Vein endothelial cell (primary cell): ENCODE results near the gene RNF212. TPM values are rescaled to one million over a fixed set of nuclear protein-coding genes. Genes with fewer than 3 reads are reported as not detected.

Experiments
- small RNA-seq: library from RNA; depleted of rRNA; stranded (forward); fragments of <200 nt; gene quantifications from one replicate; pipeline ENCODE3, GENCODE V24; 2012
- total RNA-seq: library from RNA; depleted of rRNA; stranded (reverse); fragments of >200 nt; gene quantifications from 2 replicates; pipeline ENCODE4 v1.2.3, GENCODE V29; 2012

RNF212 gene
- 0.48 and 5.9 TPM in 2 replicates for total RNA-seq

GRCh38 chr4:1113311-1114009 lies at the start of gene RNF212:
Gene RNF212 (minus strand): TSS chr4:1113564. CDS start chr4:1113464, 100 bp downstream.

Small RNA genes within 50 kb of the gene (small RNA-seq; reads per million reads assigned to genes)
- gene RF00554 = not detected

Other genes starting within 250 kb of the RNF212 start
- gene GAK, start 181.2 kb downstream of the RNF212 start, total RNA-seq = 78.7 and 83.8 TPM in 2 replicates
- 6.8 and 10.8 TPM in 2 replicates for gene TMEM175, start 181.1 kb downstream of the RNF212 start, total RNA-seq
- 19.1 and 19.9 TPM in 2 replicates for gene DGKQ, start 140.0 kb downstream of the RNF212 start, total RNA-seq
- gene IDUA, start 126.5 kb downstream of the RNF212 start, total RNA-seq = 13.7 and 18.0 TPM in 2 replicates
- gene SLC26A1, start 120.2 kb downstream of the RNF212 start, total RNA-seq = under 0.01 and 0.19 TPM in 2 replicates
- 19.5 and 25.8 TPM in 2 replicates for gene FGFRL1, start 101.9 kb downstream of the RNF212 start, total RNA-seq
- gene SPON2, start 59.0 kb upstream of the RNF212 start, total RNA-seq = 0.65 and 1.3 TPM in 2 replicates
- 259 and 290 TPM in 2 replicates for gene CTBP1, start 135.6 kb upstream of the RNF212 start, total RNA-seq
- gene MAEA, start 176.3 kb upstream of the RNF212 start, total RNA-seq = 62.4 and 64.1 TPM in 2 replicates
- gene UVSSA, start 233.6 kb upstream of the RNF212 start, total RNA-seq = 8.2 and 8.8 TPM in 2 replicates